ENCODE results near the gene CCDC73.

CCDC73 gene

DNA sequence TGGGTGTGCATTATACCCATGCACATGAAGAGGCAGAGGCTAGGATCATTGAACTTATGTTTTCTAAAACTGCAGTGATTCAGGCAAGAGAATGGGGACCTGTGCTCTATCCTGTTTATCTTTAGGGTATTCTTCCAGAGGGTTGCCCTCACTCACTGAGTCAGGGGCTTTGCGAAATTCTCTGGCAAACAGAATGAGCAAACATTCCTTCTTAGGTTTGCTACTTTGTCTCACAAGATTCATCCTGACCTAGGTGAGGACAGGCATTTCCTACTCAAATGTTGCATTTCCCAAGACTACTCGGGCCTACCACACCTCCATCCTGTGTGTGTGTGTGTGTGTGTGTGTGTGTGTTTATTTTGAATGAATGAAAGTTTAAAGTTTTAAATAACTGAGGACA, 213.5 kb downstream of the CCDC73 start:
- H3K9me3 Mint-ChIP-seq = no peaks in the 10 kb centered on the region
- DNase-seq = no peak
- H3K27me3 Mint-ChIP-seq (ENCODE audit: low read depth, poor library complexity) = peaks cover 2% of the 10 kb centered on the region
- no peak overlapping the region for H3K4me3 Mint-ChIP-seq
- peaks cover 11% of the 10 kb centered on the region for H3K36me3 Mint-ChIP-seq (ENCODE audit: low read depth)
- H3K27ac Mint-ChIP-seq = no peak overlapping the region
- TF ChIP-seq, protein P1, sequence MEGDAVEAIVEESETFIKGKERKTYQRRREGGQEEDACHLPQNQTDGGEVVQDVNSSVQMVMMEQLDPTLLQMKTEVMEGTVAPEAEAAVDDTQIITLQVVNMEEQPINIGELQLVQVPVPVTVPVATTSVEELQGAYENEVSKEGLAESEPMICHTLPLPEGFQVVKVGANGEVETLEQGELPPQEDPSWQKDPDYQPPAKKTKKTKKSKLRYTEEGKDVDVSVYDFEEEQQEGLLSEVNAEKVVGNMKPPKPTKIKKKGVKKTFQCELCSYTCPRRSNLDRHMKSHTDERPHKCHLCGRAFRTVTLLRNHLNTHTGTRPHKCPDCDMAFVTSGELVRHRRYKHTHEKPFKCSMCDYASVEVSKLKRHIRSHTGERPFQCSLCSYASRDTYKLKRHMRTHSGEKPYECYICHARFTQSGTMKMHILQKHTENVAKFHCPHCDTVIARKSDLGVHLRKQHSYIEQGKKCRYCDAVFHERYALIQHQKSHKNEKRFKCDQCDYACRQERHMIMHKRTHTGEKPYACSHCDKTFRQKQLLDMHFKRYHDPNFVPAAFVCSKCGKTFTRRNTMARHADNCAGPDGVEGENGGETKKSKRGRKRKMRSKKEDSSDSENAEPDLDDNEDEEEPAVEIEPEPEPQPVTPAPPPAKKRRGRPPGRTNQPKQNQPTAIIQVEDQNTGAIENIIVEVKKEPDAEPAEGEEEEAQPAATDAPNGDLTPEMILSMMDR (IDR thresholded peaks at IDR 0.05) = no peak
- peaks cover 26% of the 10 kb centered on the region for H3K4me1 Mint-ChIP-seq

DNA sequence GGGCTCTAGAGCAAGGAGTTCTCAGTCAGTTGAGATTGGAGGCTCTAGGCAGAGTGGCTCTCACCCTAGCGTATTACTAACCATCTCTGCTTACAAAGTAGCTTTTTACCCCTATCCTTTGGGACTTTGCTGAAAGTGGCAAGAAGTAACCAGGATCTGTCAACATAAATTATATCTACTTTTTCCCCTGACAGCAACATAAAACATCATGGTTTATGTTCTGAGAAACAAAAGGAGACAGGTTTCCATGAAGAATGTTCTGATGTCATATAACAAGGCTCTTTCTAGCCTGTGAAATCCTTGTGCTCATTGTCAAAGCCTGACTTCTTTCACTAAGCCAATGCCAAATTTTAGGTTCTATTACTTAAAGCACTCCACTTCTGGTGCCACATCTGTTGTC, 218.0 kb downstream of the CCDC73 start:
- TF ChIP-seq, protein P1 (IDR thresholded peaks at IDR 0.05) = no peak
- H3K4me1 Mint-ChIP-seq = peaks cover 22% of the 10 kb centered on the region
- peaks cover 5% of the 10 kb centered on the region for H3K36me3 Mint-ChIP-seq (ENCODE audit: low read depth)
- H3K27me3 Mint-ChIP-seq (ENCODE audit: low read depth, poor library complexity) = peaks cover 6% of the 10 kb centered on the region
- H3K9me3 Mint-ChIP-seq = peaks cover 18% of the 10 kb centered on the region
- no peak for DNase-seq
- H3K4me3 Mint-ChIP-seq = no peak overlapping the region
- H3K27ac Mint-ChIP-seq = no peak overlapping the region

DNA sequence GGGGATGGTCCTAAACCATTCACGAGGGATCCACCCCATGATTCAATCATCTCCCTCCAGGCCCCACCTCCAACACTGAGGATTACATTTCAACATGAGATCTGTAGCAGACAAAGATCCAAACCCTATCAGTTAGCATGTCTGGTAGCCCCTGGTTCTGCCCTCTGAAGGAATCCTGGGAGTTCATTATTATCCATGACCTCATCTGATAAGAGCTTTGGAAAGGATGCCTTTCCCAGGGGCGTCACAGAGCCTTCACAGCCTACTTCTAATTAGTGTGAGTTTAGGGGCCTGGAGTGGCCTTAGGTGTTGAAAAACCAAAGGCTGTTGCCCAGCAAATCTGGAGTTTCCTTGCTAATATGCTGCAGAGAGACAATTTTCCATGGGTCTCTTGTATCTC, 219.4 kb downstream of the CCDC73 start:
- Mint-ChIP-seq H3K36me3 (ENCODE audit: low read depth) (peaks cover 5% of the 10 kb centered on the region), H3K27me3 (ENCODE audit: low read depth, poor library complexity) (peaks cover 6% of the 10 kb centered on the region), H3K9me3 (peaks cover 18% of the 10 kb centered on the region), H3K4me1 (peaks cover 36% of the 10 kb centered on the region), H3K4me3 (no peak overlapping the region), H3K27ac (no peak overlapping the region)
- DNase-seq = no peak
- TF ChIP-seq, protein P1 (IDR thresholded peaks at IDR 0.05) = no peak

DNA sequence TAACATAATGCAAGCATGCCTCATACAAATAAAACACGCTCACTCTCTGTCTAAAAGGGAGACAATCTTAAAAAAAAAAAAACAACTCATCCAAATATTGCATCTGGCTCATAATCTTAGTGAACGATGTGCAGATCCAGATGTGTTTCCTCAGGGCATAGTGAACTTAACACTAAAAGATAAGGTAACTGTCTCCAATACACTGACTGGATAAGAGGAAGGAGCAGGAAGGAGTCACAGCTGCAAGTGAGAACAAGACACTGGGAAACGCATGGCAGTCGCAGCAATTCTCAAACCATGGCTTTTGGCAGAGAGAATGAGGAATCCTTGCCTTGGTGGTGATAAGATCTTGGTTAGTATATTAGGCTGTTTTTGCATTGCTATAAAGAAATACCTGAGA, 220.0 kb downstream of the CCDC73 start:
- Mint-ChIP-seq H3K27me3 (ENCODE audit: low read depth, poor library complexity) (peaks cover 6% of the 10 kb centered on the region), H3K4me1 (peaks cover 36% of the 10 kb centered on the region), H3K9me3 (peaks cover 18% of the 10 kb centered on the region), H3K36me3 (ENCODE audit: low read depth) (peaks cover 5% of the 10 kb centered on the region), H3K4me3 (no peak overlapping the region), H3K27ac (no peak overlapping the region)
- TF ChIP-seq, protein P1 (IDR thresholded peaks at IDR 0.05) = no peak
- DNase-seq = no peak

DNA sequence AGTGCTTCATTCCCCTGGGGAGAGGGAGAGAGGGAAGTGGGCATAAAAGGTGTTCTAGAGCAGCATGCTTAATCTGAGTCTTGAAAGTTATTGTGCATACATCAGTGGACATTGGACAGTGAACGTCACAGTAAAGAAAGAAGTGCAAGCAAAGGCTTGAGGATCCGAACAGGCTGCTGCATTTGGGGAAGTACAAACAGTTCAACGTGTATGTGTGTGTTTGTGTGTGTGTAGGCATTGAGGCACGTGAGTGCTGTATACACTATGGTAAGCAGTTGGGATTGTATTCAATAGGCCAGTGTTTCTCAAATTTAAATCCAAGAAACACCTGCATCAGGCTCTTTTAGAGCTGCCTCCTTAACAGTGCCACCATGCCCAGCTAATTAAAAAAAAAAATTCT, 221.2 kb downstream of the CCDC73 start:
- TF ChIP-seq, protein P1 (IDR thresholded peaks at IDR 0.05) = no peak
- H3K36me3 Mint-ChIP-seq (ENCODE audit: low read depth) = peaks cover 5% of the 10 kb centered on the region
- H3K27me3 Mint-ChIP-seq (ENCODE audit: low read depth, poor library complexity) = peaks cover 8% of the 10 kb centered on the region
- H3K27ac Mint-ChIP-seq = no peak overlapping the region
- no peak overlapping the region for H3K4me3 Mint-ChIP-seq
- DNase-seq = no peak
- H3K9me3 Mint-ChIP-seq = peaks cover 18% of the 10 kb centered on the region
- H3K4me1 Mint-ChIP-seq = peaks cover 36% of the 10 kb centered on the region

DNA sequence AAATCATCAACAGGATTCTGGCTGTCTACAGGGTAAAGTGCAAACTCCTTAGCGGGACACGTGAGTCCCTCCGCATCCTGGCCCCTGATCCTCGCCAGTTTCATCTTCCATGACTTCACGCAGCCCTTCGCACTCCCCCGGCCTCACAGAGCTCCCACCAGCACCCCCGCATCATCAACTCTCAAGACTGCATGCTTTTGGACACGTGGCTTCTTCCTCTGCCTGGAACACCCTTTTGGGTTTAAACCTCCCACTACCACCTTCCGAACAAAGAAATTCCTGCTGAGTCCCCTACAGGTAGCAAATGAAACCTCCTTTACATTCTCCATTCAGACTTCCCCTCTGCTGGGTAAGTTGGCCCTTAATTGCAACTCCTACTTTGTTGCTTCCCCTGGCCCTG, 223.4 kb downstream of the CCDC73 start:
- Mint-ChIP-seq H3K27me3 (ENCODE audit: low read depth, poor library complexity) (peaks cover 6% of the 10 kb centered on the region), H3K36me3 (ENCODE audit: low read depth) (peaks cover 5% of the 10 kb centered on the region), H3K4me1 (peaks cover 30% of the 10 kb centered on the region), H3K27ac (peak overlapping the region; percentile 4), H3K9me3 (peaks cover 22% of the 10 kb centered on the region), H3K4me3 (no peak overlapping the region)
- TF ChIP-seq, protein P1 (IDR thresholded peaks at IDR 0.05) = no peak
- no peak for DNase-seq
